Erythroblast (primary cell): Measurements from ENCODE around the gene NDUFAF8.

Experiments used
- GATA1 ChIP-seq: IDR thresholded peaks from 2 replicates; pipeline ENCODE4 v1.6.1; 2011; ENCODE audit warnings: low read depth, mild to moderate bottlenecking, control low read depth, low read length, moderate library complexity
- POLR2A ChIP-seq: IDR thresholded peaks from 2 replicates; pipeline ENCODE4 v1.6.1; 2011; ENCODE audit warnings: mild to moderate bottlenecking, low read length

DNA sequence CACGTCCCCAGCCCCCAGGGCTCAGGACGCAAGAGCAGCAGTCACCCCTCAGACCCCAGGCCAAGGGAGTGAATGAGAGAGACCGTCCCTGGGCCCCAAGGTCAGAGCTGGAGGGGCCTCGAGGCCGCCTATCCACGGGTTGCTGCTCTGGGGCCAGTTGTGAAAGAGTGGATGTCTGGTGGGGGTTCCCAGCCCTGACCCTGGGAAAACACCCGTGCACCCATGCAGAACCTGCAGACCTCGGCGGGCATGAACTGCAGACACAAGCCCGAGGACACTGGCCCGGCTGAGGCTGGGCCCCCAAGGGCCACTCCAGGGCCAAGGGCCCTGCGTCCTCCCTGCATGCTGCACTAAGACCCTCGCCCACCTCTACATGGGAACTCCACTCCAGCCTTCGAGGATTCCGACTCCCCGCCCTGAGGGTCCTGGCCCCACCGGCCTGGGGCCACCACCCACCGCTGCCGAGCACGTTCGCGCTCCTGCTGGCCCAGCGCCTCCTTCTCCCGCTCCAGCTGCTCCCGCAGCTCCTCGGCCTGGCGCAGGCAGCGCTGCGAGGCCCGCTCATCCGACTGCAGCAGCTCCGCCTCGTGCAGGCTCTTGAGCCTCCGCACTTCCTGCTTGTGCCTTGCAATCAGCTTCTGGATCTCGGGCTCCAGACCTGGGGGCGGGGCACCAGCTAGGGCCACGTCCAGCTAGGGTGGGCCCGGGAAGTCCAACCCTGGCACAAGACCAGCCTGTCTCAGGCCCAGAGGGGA, 45.5 kb upstream of the NDUFAF8 start:
- no peak for TF ChIP-seq POLR2A
- no peak for TF ChIP-seq GATA1
